ENCODE data around the gene PRKD1.

The PRKD1 gene

DNA sequence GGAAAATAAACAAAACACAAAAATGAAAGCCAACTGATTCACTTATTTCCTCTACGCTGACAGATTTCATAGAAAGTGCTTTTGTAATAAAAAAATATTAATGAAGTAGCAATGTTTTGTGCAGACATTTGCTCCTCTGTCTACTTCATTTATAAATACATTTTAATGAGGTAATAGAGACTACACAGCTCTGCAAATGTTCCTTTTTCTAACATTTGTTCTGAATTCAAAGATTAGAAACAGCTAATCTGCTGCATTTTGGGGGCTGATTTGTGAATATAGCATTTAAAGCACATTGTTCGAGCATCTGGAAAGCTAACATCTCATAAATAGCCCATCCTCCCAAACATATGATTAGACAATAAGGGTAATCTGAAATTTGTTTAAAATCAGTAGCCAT is 97.8 kb downstream of the PRKD1 start:
- DNase-seq, result no peak

DNA sequence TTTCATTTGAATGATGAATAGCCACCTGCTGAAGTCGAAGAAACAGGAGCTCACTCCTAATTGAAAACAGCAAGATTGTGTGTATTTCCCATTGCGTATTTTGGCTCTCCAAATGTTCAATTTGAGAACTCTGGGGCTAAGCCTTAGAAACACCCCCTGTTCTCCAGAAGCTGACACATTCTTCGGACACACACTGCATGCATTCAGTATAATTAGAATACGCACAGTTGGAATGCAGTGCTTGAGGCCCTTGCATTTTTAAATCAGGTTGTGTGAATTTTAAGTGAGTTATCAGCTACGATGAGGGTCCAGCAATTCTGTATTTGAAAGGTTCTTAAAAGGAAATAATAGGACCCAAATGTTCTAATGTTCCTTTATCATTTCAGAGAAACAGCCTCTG is 103.8 kb downstream of the PRKD1 start:
- DNase-seq, result no peak

DNA sequence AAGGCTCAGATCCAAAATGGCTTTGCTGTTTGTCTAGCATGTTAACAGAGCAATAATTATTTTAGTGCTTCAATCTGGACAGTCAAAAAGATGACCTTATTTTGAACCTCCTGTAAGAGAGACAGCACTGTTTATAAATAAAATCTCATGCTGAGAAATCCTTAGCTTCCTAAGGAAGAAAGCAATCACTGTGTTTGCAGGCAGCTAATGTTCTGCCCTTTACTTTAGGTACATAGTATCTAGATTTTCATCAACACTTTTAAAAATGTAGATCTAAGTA is 105.3 kb downstream of the PRKD1 start:
- DNase-seq, result no peak

DNA sequence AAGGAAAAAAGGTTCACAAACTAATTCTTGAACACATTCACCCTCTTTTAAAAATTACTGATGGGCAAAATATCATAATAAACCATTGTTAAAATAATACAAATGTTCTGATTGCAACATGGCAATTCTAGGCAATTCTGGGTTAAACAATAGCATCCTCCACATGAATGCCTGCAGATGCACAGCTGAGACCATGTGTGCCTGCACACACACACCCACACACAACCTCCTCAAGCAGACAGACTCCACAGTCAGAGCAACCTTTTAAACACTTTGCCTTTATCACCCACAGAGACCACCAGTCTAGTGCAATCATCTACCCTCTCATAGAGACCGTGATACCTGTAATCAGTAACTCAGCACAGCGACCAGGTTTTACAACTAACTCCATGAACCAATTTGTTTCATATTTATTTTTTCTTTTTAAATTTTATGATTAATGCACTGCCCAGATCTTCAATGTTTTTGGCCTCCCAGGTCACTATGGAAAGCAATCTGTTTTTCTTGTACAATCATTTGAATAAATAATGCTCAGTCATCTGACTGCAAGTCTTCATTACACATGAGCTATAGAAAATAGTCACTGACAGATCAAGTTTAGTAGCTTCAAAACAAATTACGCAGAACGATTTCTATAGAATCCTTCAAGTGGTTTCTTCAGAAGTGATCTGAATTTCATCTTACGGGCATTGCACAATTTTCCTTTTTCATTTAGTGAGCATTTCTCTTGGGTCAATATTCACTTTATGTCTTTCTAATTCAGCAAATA is 105.8 kb downstream of the PRKD1 start:
- no peak for DNase-seq

DNA sequence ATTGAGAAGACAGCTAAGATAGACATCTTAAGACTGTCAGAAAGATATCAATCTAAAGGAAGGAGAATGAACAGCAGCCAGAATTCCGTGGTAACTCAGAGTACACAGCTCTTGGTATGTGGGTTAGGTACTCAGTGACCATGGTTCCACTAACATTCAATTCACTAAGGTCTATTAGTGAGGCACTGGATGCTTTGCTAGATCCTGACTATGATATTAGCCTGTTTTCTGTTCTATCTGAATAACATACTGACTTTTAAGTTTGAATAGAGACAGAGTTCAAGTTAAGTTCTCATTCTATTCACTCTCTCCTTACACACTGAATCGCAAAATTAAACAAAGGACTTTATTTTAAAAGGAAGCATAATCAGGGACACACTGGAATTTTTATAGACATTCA is 106.4 kb downstream of the PRKD1 start:
- no peak for DNase-seq

DNA sequence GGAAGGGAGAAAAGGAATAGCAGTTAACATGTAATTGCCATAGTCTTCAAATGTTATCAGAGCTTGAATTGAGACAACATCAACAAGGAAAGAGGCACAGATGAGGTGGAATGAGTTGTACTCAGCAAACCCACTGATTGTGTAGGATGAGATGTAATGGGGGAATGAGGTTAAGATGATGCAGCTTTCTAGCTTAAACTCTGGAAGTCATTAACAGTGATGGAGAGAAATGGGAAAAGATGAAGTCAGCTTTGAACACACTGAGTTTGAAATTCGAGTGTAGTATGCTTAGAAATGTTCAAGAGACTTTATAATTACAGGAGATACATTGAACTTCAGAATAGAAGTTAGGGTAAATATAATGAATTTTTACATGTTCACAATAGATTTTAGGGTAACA is 106.9 kb downstream of the PRKD1 start:
- DNase-seq, result no peak

DNA sequence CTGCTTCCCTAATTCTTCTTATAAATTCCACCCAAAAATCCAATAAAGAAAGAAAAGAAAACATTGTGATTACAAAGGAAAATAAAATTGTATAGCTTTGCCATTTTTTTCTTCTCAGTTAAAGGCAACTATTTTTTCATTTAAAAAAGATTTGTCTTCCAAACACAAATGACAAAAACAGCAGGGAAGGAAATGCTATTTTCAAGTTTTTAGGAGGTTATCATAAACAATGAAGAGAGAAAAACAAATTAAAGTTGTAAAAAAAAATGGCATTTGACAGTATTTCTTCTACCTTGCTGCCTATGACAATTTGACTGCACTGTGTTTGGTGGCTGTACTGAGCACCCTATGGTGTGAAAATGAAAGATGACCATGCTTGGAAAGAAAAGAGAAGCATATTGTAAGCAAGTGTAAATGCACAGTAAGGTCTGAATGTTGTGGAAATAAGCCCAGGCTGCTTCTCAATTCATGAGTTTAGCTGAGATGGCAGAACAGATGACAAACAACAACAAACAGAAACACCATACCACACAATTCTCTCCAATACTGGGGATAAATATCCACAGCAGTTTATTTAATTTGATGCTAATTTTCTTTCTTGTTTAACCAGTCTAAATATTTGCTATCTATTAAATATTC is 109.8 kb downstream of the PRKD1 start:
- no peak for DNase-seq

DNA sequence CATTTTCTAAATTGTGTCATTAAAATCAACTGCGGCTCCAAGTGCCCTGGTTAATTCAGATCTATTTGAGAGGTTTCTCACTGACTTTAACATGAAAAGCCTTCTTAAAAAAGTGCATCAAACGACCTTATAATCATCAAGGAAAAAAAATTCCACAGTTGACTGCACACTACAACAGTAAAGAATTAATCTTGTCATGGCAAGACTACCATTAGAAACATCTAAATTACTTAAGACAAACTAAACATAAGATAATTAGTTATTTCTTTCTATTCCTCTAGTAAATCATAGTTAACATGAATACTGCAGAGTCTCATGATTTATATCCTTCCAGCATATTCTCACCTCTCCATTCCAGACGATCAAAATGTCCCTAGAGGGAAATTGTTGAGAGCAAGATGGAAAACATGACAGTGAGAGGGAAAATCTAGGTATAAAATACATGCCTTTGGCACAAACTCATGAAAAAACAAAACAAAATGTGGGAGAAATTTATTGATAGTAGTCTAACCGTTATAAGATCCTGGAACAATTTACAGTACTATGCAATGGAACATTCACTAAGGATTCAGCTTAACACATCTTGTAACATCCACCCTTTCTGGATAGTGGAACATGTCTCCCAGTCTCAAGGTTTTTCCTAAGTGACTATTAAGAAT is 112.5 kb downstream of the PRKD1 start:
- DNase-seq, result no peak

DNA sequence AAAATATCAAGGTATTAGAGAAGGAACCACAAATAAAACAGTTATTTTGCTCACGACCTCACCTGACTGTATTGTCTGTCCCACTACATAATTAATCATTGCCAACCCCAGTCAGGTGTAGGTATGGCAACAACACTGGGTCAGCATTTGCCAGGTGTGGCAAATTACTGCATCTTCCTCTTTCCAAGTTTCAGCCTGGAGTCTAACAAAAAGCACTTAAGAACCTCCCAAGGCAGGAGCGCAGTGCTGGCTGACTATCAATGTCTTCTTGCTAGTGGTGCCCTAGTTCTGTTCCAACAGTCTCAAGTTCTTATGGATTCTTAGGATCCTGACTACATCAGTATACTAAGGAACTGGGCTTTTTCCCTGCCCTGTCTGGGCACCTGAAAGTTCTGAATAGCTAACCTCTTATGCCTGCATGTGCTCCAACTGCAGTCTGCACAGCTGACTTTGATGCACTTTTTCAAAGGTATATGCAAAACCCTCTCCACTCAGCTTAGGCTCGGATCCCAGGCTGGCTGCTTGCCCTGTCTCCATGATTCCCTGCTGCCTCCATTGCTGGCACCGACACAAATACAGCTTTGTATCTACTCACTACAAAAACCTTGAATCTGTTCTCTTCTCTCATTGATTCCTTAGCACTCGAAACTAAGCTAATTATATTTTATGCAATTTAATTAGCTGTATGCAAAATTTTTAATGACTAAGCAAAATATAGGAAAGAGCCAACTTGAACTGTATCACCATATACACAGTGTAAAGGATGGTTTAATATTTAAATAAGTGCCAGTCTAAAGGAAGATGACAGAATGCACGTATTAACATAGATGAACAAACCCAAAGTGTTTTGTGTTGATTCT is 113.3 kb downstream of the PRKD1 start:
- no peak for DNase-seq

DNA sequence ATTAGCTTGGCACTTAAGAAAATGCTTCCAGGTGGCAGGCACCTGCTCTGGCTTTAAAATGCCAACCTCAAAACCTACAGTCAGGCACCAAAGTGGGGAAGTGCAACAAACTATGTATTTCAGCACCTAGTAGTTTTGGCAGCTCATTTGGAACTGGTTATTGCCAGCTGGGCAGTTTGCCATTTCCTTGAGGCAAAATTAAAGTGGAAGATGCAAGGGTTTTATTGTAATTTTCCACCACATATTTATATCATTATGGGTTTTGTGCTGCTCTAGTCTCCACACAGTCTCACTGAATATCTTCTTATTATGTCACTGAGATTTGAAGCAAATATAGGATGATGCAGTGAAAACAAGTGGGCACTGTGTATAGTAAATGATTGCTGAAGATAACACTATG is 117.0 kb downstream of the PRKD1 start:
- no peak for DNase-seq

DNA sequence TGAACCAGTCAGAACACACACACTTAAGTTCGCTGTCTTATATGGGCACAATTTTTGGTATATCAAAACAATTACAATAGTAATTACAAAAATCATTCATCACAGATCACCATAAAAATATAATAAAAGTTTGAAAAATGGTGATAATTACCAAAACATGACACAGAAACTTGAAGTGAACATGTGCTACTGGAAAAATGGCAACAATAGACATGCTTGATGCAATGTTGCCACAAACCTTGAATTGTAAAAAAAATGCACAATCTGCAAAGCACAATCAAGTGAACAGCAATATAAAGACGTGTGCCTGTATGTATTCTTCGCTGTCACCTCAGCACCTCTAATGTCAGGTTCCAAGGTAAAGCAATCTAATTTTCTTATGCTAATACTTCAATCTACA is 117.6 kb downstream of the PRKD1 start:
- no peak for DNase-seq

DNA sequence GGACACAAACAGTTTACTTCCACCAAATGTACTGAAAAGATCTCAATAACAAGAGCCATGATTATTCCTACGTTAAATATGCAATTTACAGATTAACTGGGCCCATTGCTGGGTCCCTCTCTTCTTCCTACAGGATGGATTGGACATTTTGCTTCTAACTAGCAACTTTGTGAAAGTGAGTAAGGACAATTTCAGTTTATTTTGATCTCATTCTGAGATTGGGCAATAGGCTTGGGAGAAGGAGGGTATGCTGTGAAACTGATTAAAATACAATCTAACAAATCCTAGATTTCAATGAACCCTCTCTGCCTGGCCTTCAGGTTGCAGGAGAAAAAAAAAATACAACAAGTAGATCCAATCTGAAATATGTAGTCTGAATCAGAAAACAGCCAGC is 121.5 kb downstream of the PRKD1 start:
- no peak for DNase-seq

DNA sequence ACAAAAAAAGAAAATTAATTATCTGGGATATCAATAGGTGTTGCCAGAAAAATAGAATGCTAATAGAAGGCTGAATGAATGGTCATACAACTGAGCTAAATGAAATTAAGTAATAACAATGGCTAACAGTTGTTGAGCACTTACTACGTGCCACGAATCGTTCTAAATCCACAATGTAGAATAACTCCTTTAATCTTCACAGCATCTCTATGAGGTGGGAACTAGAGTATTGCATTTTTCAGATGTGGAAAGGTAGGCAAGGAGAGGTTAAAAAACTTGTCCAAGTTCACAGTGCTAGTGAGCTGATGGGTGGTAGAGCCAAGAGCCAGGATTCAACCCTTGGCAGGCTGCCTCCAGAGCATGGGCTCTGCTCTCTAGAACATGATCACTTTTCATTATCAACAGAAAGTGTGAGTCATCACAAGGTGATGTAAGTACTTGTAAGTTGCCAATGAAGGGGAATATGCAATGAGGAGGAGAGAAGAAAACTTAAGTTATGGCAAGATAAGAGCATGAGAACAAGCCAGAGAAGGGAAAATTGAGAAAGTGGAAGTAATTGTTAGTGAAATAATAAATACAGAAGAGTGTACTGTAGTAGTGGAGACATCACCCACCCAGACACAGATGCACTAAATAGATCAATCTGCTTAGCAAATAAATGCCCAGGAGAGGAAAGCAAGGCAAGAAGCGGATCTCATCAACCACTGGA is 122.1 kb downstream of the PRKD1 start:
- no peak for DNase-seq

DNA sequence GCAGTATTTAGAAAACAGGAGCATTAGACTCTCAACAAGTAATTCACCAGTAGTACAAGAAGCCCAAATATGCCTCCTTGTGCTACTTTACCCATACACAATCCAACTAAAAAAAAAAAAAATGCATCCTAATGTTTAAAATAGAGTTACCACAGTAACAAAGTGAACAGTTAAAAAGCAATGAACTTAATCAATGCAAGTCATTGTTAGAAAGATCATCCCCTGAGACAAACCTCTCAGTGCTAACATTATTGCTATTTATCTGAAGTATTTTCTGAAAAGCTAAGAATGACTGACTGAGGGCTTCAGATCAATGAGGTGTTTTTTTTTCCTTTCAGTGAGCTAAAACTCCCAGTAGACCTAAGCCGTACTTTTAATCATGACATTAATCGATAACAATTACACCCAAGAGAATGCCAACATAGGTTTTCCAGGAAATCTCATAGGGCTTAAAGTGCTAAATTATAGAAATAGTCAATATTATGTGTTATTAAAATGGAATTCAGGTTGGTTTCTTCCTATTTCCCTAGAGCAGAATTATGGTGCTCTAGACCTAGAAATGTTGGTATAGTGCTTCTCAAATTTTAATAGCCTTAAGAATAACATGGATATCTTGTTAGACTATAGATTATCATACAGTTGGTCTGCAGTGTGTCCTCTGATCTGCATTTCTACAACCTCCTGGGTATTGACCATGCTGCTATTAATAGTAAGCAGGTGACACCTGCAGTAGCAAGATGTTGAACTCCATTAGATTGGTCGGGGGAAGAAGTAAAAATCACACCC is 123.0 kb downstream of the PRKD1 start:
- DNase-seq, result no peak

DNA sequence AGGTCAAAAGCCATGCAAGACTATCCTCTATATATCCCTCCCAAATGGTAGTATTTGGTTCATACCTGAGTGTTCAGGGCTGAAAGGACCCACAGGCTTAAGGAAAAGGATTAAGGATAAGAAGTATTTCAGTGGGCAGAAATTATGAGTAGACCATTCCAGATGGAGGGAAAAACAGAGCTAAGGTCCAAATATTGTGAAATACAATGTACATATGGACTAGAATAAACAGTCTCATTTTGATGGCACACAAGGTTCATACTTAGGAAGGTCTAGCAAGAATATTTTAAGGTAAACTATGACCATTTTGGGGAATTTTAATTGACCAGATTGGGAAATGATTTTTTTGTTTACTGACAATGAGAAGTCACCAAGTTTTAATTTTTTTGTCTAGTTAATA is 124.6 kb downstream of the PRKD1 start:
- no peak for DNase-seq

DNA sequence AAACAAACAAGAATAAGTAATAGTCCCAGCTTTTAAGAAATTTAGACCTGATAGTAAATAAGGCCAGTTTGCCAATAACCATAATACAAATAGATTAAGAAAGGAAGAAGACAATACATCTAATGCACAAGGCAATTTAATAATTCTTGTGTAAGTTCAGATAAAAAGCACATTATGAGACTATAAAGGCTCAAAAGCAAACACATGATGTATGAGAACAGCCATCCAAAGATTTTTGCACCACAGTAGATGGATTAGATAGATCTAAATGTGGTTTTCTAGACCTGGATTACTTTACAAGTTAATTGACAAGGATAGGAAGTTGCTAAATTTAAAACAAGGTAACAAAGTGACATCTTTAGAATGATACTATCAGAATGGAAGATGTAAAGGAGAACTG is 125.4 kb downstream of the PRKD1 start:
- DNase-seq, result no peak

DNA sequence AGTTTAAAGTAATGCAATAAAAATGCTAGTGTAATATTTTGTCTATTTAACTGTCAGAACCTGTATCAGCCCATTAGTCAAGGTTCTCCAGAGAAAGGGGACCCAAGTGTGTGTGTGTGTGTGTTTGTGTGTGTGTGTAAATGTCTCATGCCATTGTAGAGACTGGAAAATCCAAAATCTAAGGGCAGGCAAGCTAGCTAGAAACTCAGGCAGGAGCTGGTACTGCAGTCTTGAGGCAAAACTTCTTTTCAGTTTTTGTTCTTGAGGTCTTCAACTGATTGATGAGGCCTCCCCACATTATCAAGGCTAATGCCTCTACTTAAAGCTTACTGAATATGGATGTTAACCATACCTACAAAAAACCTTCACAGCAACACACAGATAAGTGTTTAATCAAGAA is 126.7 kb downstream of the PRKD1 start:
- no peak for DNase-seq

DNA sequence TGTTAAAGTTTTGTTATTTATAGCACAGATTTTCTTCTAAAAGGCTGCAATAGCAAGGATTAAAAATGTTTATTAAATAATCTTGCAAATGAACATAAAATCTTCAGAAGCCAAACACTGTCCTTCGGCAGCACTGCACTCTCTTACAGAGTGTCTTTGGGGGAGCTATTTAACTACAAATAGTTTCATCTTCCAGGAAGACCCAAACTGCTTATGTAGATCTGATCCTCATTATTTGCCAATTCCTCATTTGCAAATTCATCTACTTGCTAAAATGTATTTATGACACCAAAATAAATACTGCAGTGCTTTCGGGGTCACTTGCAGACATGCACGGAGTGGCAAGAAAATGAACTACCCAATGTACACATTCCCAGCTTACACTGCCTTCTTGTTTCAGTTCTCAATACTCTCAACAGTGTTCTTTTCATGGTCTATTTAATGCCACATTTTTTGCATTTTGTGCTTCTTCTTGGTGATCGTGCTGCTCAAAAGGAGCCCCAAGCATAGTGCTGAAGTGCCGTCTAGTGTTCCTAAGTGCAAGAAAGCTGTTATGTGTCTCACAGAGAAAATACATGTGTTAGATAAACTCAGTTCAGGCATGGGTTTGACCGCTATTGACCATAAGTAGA is 128.1 kb downstream of the PRKD1 start:
- no peak for DNase-seq

DNA sequence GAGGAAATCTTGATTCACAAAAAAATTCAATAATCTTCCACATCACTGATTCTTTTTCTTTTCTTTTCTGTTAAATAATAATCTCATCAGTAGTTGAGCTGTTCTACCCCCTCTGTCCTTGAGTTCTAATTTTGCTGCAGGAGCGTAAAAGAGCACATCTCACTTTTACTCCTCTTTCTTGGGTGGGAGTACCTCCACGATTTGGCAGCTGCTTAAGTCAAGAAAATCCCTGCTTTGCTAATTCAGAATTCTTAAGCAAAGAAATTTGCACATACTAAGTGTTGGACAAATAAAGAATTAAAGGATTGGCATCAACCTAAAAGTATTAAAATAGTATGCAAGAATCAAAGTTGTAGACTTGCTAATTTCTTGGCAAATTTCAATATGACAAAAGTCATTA is 128.8 kb downstream of the PRKD1 start:
- DNase-seq, result no peak

DNA sequence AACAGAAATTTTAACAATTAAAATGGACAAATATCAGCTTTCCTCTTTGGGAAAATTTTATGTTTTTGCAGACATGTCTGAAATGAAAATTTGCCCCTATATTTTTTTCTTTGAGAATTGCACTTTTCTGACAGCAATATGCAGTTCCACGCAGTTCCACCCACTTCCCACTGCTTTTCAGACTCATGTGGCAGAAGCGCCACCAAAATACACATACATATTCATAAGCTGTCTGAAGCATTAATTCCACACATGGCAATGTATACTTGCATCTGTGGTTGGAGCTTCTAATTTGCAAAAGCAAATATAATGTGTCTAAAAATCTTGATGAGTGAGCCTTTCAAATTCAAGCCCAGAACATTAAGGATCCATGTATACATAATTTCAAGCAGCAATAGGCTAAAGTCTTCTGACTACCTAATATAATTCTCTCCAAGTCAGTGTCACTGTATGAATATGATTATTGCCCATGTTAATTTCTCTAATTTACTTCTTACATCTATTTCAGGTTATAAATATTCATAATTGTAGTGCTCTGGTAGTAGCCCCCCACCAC is 129.5 kb downstream of the PRKD1 start:
- no peak for DNase-seq

DNA sequence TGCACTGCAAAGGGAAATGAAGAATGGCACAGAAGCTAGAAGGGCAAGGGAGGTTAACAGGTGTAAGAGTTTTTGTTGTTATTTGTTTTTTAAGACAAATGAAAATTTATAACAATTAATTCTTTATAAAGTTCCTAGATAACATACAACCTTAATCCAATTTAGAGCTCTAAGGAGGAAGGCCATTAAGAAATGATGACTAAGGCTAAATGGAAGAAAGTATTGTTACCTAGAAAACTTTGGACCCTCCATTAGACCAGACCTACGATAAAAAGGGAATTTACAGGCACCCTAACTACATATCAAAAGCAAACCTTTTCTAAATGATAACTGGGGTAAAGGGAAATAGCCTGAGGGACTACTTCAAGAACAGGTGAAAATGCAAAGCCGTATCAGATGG is 130.8 kb downstream of the PRKD1 start:
- DNase-seq, result no peak

All from stimulated activated CD4-positive, alpha-beta T cell treated with anti-CD3 and anti-CD28 coated beads, Interleukin-2, amount 100 ng/mL, for 48 hours (primary cell).